Lower lobe of right lung (tissue), 2 donors: ENCODE data around the gene MKRN1. TPM values are rescaled to one million over a fixed set of nuclear protein-coding genes. Genes with fewer than 3 reads are reported as not detected.
"Not testable (repeated sequence)": the region's sequence is repeated elsewhere in the genome, so short reads cannot be mapped to it uniquely, and the experiment has no call there.

ENCODE experiments used
- ATAC-seq, 2 donors: fragments of 200-7000 bp; cut with Tn5 transposase; one replicate each; pipeline ENCODE4 v1.9.1; 2020 to 2022; ENCODE audit warnings: mild to moderate bottlenecking in 2 of 2, moderate library complexity in 2 of 2
- DNase-seq: peaks from one replicate; pipeline ENCODE4 v3.0.0-alpha.2; 2020
- H3K27ac ChIP-seq: fragments of 200-600 bp; one replicate; pipeline ENCODE4 v1.8.0; 2022
- H3K27me3 ChIP-seq: fragments of 200-600 bp; one replicate; pipeline ENCODE4 v1.8.0; 2022; ENCODE audit warnings: low read depth
- H3K36me3 ChIP-seq: fragments of 200-600 bp; one replicate; pipeline ENCODE4 v1.8.0; 2022; ENCODE audit warnings: mild to moderate bottlenecking
- H3K4me1 ChIP-seq: fragments of 200-600 bp; one replicate; pipeline ENCODE4 v1.8.0; 2022
- H3K4me3 ChIP-seq: fragments of 200-600 bp; one replicate; pipeline ENCODE4 v1.8.0; 2022; ENCODE audit warnings: mild to moderate bottlenecking
- H3K9me3 ChIP-seq: fragments of 200-600 bp; one replicate; pipeline ENCODE4 v1.8.0; 2022
- CTCF ChIP-seq: fragments of 200-600 bp; IDR thresholded peaks from one replicate; pipeline ENCODE4 v1.8.0; 2022; ENCODE audit warnings: antibody characterized with exemption, mild to moderate bottlenecking
- intact Hi-C: fragments of 100-400 bp; cut with DNase I; formaldehyde crosslinking; loops from one replicate; pipeline ENCODE4 v1.11.0; 2022
- total RNA-seq: library from RNA; stranded (reverse); fragmentation: NEBNext Ultra II Directional; extraction: Animal tissue kit (Norgen Biotek cat#: 25700); gene quantifications from one replicate; pipeline ENCODE4 v1.2.1, GENCODE V29; 2021
- donor health status: DM: no; HTN: yes; CAD: no; lungs with severe emphysema.

MKRN1 gene
- total RNA-seq, 1 donor from 2014 or later = 112 TPM

DNA sequence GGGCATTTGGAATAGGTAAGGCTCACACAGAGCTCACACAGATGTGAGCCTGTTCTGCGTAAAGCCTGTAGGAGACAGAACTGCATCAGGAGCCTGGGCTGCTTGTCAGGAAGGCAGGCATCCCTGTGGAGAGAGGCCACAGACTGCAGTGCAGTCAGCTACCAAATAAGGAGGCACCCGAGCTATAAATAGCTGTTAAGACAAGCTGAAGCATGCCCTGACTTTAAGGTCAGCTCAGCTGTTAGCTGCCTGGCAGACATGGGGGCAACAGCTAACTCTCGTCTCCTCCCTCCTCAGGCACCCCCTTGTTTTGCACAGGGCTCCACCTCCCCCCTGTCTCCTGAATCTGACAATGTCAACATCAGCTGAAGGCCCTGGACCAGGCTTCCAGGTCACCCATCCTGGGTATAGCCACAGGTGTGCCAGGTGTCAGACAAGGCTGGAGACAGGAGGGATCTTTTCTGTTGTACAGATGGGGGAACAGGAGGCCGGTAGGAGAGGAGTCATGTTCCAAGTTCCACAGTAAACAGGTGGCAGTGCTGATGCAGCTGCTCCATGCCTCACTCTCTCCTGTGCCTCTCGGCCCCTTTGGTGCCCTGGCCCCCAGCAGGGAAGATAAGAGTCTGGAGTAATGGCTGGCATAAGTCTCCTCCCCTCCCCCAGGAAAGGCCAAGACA, 27.6 kb upstream of the MKRN1 start:
- no peak for TF ChIP-seq CTCF
- no peaks in the 10 kb centered on the region for H3K27me3 ChIP-seq
- H3K4me1 ChIP-seq = no peaks in the 10 kb centered on the region
- intact Hi-C loops = no loop called here
- H3K4me3 ChIP-seq = no peak overlapping the region
- DNase-seq (no peak), ATAC-seq (peak; percentile 12 to 65)
- no peaks in the 10 kb centered on the region for H3K9me3 ChIP-seq
- H3K36me3 ChIP-seq = no peaks in the 10 kb centered on the region
- H3K27ac ChIP-seq = no peak overlapping the region

DNA sequence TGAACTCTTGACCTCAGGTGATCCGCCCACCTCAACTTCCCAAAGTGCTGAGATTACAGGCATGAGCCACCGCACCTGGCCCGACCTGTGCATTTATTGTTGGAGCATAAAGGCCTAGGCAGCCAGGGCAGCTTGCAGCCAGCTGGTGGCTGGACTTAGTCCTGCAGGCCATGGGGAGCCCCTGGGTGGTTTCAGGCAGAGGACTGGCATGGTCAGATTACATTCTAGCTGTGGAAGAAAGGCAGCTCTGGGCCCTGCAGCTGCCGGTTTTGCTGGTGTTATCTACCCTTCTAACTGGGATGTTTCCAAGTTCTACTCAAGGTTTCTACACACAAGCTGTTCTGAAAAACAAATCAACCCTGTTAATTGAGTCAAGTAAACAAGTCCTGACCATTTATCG, 22.7 kb upstream of the MKRN1 start:
- intact Hi-C loops = no loop called here

DNA sequence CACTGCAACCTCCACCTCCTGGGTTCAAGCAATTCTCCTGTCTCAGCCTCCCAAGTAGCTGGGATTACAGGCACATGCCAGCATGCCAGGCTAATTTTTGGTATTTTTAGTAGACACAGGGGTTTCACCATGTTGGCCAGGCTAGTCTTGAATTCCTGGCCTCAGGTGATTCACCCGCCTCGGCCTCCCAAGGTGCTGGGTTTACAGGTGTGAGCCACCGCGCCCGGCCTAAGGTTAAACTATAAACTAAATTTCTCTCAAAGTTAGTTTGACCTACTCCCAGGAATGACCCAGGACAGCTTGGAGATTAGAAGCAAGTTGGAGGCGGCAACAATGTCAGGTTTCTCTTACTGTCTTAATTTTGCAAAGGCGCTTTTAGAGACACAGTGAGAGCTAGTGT, 18.5 kb upstream of the MKRN1 start:
- DNase-seq, H3K36me3 ChIP-seq, H3K27me3 ChIP-seq, H3K9me3 ChIP-seq, H3K4me1 ChIP-seq, intact Hi-C loops, H3K27ac ChIP-seq, H3K4me3 ChIP-seq, ATAC-seq: not testable (repeated sequence)

More for the DNA sequence above, 22.7 kb upstream of the MKRN1 start:
- Histone ChIP-seq H3K9me3 (no peaks in the 10 kb centered on the region), H3K27me3 (no peaks in the 10 kb centered on the region), H3K36me3 (no peaks in the 10 kb centered on the region), H3K27ac (no peak overlapping the region), H3K4me1 (no peaks in the 10 kb centered on the region), H3K4me3 (no peak overlapping the region)
- ATAC-seq (no peak), DNase-seq (no peak)
- no peak for TF ChIP-seq CTCF

- H3K27ac ChIP-seq = no peak overlapping the region
- H3K4me1 ChIP-seq = no peaks in the 10 kb centered on the region
- H3K9me3 ChIP-seq = no peaks in the 10 kb centered on the region
- ATAC-seq (no peak), DNase-seq (no peak)
- no peaks in the 10 kb centered on the region for H3K36me3 ChIP-seq
- no peak for TF ChIP-seq CTCF
- intact Hi-C loops = no loop called here
- H3K27me3 ChIP-seq = no peaks in the 10 kb centered on the region
- H3K4me3 ChIP-seq = no peak overlapping the region
Observed at GRCh38 chr7:140497241-140497769, 18.0 kb upstream of the MKRN1 start.

DNA sequence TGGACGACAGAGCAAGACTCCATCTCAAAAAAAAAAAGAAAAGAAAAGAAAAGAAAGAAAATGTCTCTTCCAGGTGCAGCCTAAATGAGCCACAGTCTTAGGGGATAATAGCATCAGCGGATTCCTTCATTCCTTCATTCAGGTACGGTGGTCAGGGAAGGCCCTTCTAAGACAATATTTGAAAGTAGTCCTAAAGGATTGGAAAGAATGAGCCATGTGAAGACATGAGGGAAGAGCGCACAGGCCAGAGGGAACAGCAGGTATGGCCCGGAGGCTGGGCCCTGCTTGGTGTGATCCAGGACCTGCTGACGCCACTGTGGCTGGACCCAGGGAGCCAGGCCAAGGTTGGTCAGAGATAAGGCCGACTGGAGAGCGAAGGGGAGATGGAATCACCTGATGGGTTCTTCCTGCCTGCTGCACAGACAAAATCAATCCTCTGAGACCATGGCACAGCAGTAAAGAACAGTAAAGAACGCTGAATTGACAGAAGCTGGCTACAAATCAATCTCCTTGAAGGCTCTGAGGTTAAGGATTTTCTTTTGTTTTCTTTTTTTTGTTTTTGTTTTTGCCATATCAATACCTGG, 16.3 kb upstream of the MKRN1 start:
- H3K4me3 ChIP-seq = no peak overlapping the region
- no peak for TF ChIP-seq CTCF
- intact Hi-C loops = no loop called here

DNA sequence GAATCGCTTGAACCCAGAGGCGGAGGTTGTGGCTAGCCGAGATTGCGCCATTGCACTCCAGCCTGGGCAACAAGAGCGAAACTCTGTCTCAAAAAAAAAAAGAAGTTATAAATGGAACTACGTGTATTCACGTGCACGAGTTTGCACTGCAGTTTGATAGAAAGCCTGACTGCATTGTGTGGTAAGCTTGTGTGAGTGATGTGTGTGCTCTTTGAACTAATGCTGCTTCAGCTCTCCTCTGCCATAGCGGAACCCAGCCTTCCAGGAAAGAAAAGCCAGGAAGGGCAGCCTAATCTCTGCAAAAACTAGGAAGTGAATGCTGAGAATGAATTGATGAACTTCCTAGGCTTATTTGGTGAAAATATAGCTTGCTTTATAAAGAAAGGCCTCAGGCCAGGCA, 15.6 kb upstream of the MKRN1 start:
- TF ChIP-seq CTCF = no peak
- intact Hi-C loops = no loop called here
- Histone ChIP-seq H3K9me3 (no peaks in the 10 kb centered on the region), H3K36me3 (no peaks in the 10 kb centered on the region), H3K4me1 (no peaks in the 10 kb centered on the region), H3K27ac (no peak overlapping the region), H3K27me3 (no peaks in the 10 kb centered on the region), H3K4me3 (no peak overlapping the region)
- ATAC-seq = peak in 1 of 2 donors; percentile 76
- DNase-seq = no peak

More for the DNA sequence above, 16.3 kb upstream of the MKRN1 start:
- Histone ChIP-seq H3K36me3 (no peaks in the 10 kb centered on the region), H3K27me3 (no peaks in the 10 kb centered on the region), H3K27ac (no peak overlapping the region), H3K9me3 (no peaks in the 10 kb centered on the region), H3K4me1 (no peaks in the 10 kb centered on the region)
- no peak for DNase-seq
- no peak for ATAC-seq
